Breast epithelium (tissue), 4 donors: Measurements from ENCODE around the gene UNC13B. TPM values are rescaled to one million over a fixed set of nuclear protein-coding genes. Genes with fewer than 3 reads are reported as not detected.

Experiments
- DNase-seq, 2 donors: peaks; one replicate each; pipeline ENCODE4 v3.0.0-alpha.2; 2019; ENCODE audit warnings: low spot score in 2 of 2
- H3K27ac ChIP-seq, 2 donors: fragments of 200-600 bp; sonication (generic) in 1 of 2; one replicate each; pipeline ENCODE4 v1.5.1; 2016 to 2019; ENCODE audit warnings: mild to moderate bottlenecking in 1 of 2
- H3K27me3 ChIP-seq, 2 donors: fragments of 200-600 bp; sonication (generic) in 1 of 2; one replicate each; pipeline versions ENCODE4 v1.5.1 to v1.6.0; 2017 to 2019; ENCODE audit warnings: control low read depth in 1 of 2, mild to moderate bottlenecking in 1 of 2
- H3K36me3 ChIP-seq: fragments of 200-600 bp; one replicate; pipeline ENCODE4 v1.5.1; 2019
- H3K4me1 ChIP-seq, 2 donors: fragments of 200-600 bp; sonication (generic); one replicate each; pipeline ENCODE4 v1.5.1; 2016 to 2019; ENCODE audit warnings: control low read depth in 1 of 2
- H3K4me3 ChIP-seq, 3 donors: fragments of 200-600 bp; sonication (generic); 1 replicate in 2 of 3; 2 replicates in 1 of 3; pipeline ENCODE4 v1.5.1; 2016 to 2019; ENCODE audit warnings: mild to moderate bottlenecking in 3 of 3, moderate library complexity in 2 of 3
- H3K9me3 ChIP-seq, 2 donors: fragments of 200-600 bp; sonication (generic) in 1 of 2; one replicate each; pipeline ENCODE4 v1.5.1; 2016 to 2019; ENCODE audit warnings: control low read depth in 1 of 2
- CTCF ChIP-seq, 3 donors: fragments of 450-650 bp; IDR thresholded peaks; one replicate each; pipeline ENCODE4 v1.5.1; 2016 to 2017; ENCODE audit warnings: antibody characterized with exemption in 3 of 3, mild to moderate bottlenecking in 3 of 3, moderate library complexity in 3 of 3
- POLR2A ChIP-seq: fragments of 450-650 bp; IDR thresholded peaks from one replicate; pipeline ENCODE4 v1.6.1; 2016; ENCODE audit warnings: antibody characterized with exemption, mild to moderate bottlenecking, moderate library complexity
- POLR2AphosphoS5 ChIP-seq, 3 donors: sonication (generic); formaldehyde crosslinking; IDR thresholded peaks; one replicate each; pipeline ENCODE4 v1.6.1; 2017; ENCODE audit warnings: antibody characterized with exemption in 3 of 3
- intact Hi-C: fragments of 100-400 bp; cut with DNase I; formaldehyde crosslinking; loops from one replicate; pipeline ENCODE4 v1.15.1; 2023; ENCODE audit warnings: low total_unique reads
- total RNA-seq, 3 donors: library from RNA; depleted of rRNA; stranded (reverse); fragments of >200 nt; gene quantifications; one replicate each; pipeline ENCODE4 v1.1.0, GENCODE V29; 2016

Gene UNC13B
- total RNA-seq, 3 donors from 2014 or later: 19.3 to 36.6 (median 27.2) TPM

- H3K36me3 ChIP-seq: no peaks in the 10 kb centered on the region
- DNase-seq: peak; percentile 53 to 64
- no peaks in the 10 kb centered on the region for H3K27me3 ChIP-seq
- intact Hi-C loops: no loop called here
- no peak overlapping the region for H3K4me3 ChIP-seq
- H3K4me1 ChIP-seq: no peaks in the 10 kb centered on the region
- H3K27ac ChIP-seq: peak overlapping the region in 1 of 2 donors; percentile 40
- TF ChIP-seq POLR2AphosphoS5 (IDR thresholded peaks at IDR 0.05): no peak
- no peak for TF ChIP-seq CTCF (IDR thresholded peaks at IDR 0.05)
- TF ChIP-seq POLR2A: no peak
- H3K9me3 ChIP-seq: no peaks in the 10 kb centered on the region
Measured at GRCh38 chr9:35349287-35349990, 187.6 kb downstream of the UNC13B start.

- DNase-seq: no peak
Measured at GRCh38 chr9:35350212-35350611, 188.4 kb downstream of the UNC13B start.

GRCh38 chr9:35350827-35351549, 189.2 kb downstream of the UNC13B start:
- DNase-seq: no peak
- intact Hi-C loops: no loop called here
- no peaks in the 10 kb centered on the region for H3K36me3 ChIP-seq
- no peaks in the 10 kb centered on the region for H3K9me3 ChIP-seq
- H3K4me1 ChIP-seq: no peaks in the 10 kb centered on the region
- no peaks in the 10 kb centered on the region for H3K27me3 ChIP-seq
- TF ChIP-seq POLR2A: no peak
- TF ChIP-seq CTCF (IDR thresholded peaks at IDR 0.05): no peak
- no peak overlapping the region for H3K4me3 ChIP-seq
- no peak overlapping the region for H3K27ac ChIP-seq

More at GRCh38 chr9:35350212-35350611, 188.4 kb downstream of the UNC13B start:
- Histone ChIP-seq H3K27me3 (no peaks in the 10 kb centered on the region), H3K36me3 (no peaks in the 10 kb centered on the region), H3K4me3 (no peak overlapping the region), H3K4me1 (no peaks in the 10 kb centered on the region), H3K9me3 (no peaks in the 10 kb centered on the region), H3K27ac (peak overlapping the region; percentile 40 to 49)
- TF ChIP-seq CTCF (IDR thresholded peaks at IDR 0.05) (no peak), POLR2A (no peak), POLR2AphosphoS5 (IDR thresholded peaks at IDR 0.05) (no peak)
- intact Hi-C loops: no loop called here

- Histone ChIP-seq H3K4me3 (no peak overlapping the region), H3K9me3 (no peaks in the 10 kb centered on the region), H3K27me3 (no peaks in the 10 kb centered on the region), H3K27ac (no peak overlapping the region), H3K36me3 (no peaks in the 10 kb centered on the region), H3K4me1 (no peaks in the 10 kb centered on the region)
- no peak for DNase-seq
- intact Hi-C loops: no loop called here
- TF ChIP-seq POLR2AphosphoS5 (IDR thresholded peaks at IDR 0.05) (no peak), CTCF (IDR thresholded peaks at IDR 0.05) (no peak), POLR2A (no peak)
Measured at GRCh38 chr9:35353731-35354365, 192.0 kb downstream of the UNC13B start.

GRCh38 chr9:35355939-35356338, 194.1 kb downstream of the UNC13B start:
- no peaks in the 10 kb centered on the region for H3K9me3 ChIP-seq
- TF ChIP-seq POLR2AphosphoS5 (IDR thresholded peaks at IDR 0.05) (no peak), POLR2A (no peak), CTCF (IDR thresholded peaks at IDR 0.05) (no peak)
- no peaks in the 10 kb centered on the region for H3K27me3 ChIP-seq
- no peaks in the 10 kb centered on the region for H3K36me3 ChIP-seq
- intact Hi-C loops: no loop called here
- H3K4me1 ChIP-seq: no peaks in the 10 kb centered on the region
- H3K4me3 ChIP-seq: no peak overlapping the region
- DNase-seq: no peak
- no peak overlapping the region for H3K27ac ChIP-seq
